Prostate gland (tissue), 2 donors: Measurements from ENCODE around the gene TMC1.

Experiments used
- POLR2A ChIP-seq: fragments of 450-650 bp; IDR thresholded peaks from one replicate; pipeline ENCODE4 v1.6.1; 2016; ENCODE audit warnings: antibody characterized with exemption, mild to moderate bottlenecking
- TF ChIP-seq, protein P1 (sequence below), 4 experiments: fragments of 200-600 bp in 2 of 4; fragments of 450-650 bp in 2 of 4; sonication (generic) in 2 of 4; IDR thresholded peaks; 1 replicate in 3 of 4; 2 replicates in 1 of 4; pipeline ENCODE4 v1.5.1; 2016 to 2019; ENCODE audit warnings: antibody characterized with exemption in 4 of 4, mild to moderate bottlenecking in 2 of 4, moderate library complexity in 2 of 4

- TF ChIP-seq, protein P1, sequence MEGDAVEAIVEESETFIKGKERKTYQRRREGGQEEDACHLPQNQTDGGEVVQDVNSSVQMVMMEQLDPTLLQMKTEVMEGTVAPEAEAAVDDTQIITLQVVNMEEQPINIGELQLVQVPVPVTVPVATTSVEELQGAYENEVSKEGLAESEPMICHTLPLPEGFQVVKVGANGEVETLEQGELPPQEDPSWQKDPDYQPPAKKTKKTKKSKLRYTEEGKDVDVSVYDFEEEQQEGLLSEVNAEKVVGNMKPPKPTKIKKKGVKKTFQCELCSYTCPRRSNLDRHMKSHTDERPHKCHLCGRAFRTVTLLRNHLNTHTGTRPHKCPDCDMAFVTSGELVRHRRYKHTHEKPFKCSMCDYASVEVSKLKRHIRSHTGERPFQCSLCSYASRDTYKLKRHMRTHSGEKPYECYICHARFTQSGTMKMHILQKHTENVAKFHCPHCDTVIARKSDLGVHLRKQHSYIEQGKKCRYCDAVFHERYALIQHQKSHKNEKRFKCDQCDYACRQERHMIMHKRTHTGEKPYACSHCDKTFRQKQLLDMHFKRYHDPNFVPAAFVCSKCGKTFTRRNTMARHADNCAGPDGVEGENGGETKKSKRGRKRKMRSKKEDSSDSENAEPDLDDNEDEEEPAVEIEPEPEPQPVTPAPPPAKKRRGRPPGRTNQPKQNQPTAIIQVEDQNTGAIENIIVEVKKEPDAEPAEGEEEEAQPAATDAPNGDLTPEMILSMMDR (IDR thresholded peaks at IDR 0.05), result no peak
- TF ChIP-seq POLR2A, result no peak
Observed at GRCh38 chr9:72650206-72650605, 128.8 kb downstream of the TMC1 start.
